ENCODE data around the gene ZNF654. TPM values are rescaled to one million over a fixed set of nuclear protein-coding genes. Genes with fewer than 3 reads are reported as not detected.

Gene ZNF654
- total RNA-seq, 2 donors from 2014 or later = 12.5 to 18.1 TPM

DNA sequence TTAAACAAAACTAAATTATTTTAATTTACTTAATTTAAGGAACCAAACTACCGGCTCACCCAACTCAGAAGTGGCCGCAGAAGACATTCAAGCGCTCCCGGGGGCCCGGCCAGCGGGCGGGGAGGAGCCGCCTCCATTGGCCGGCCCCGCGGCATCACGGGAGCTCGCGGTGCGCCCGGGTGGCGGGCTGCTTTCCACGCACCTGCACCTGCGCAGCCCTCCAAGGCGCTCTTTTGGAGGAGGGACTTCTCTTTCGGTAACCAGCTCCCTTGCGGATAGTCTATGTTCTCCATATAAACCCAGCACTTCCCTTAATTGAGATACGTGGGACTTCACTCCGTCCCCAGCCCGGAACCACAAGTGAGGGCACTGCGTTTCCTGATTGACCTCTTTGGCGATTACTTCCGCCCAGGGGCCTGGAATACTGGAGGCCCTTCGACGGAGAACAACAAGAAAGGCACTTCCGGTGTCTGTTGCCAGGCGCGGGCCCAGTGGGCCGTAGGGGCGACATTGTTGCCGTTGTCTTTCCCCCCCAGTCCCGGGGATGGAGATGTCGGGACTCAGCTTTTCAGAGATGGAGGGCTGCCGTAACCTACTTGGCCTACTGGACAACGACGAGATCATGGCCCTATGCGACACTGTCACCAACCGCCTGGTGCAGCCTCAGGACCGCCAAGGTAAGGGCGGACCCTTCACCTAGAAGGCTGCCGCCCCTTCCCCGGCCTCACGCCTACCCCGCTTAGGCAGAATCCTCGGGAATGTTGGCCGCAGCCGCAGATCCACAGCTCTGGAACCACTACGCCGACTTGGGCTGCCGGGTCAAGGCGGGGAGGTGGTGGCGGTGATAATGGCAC is 90.7 kb downstream of the ZNF654 start, which contains the start of gene C3orf38:
Gene C3orf38 (plus strand): TSS at position 451 of the 854 bp plus-strand sequence. CDS start 94 bp downstream, at position 545.
- Histone ChIP-seq H3K27me3 (replicated peaks; ENCODE audit: insufficient read depth) (no peaks in the 10 kb centered on the region), H3K4me3 (peak within 1 kb of the TSS; percentile 73), H3K36me3 (no peaks in the 10 kb centered on the region), H3K27ac (peak within 1 kb of the TSS; percentile 93), H3K9me3 (no peaks in the 10 kb centered on the region), H3K4me1 (replicated peaks) (no peaks in the 10 kb centered on the region)
- TF ChIP-seq, protein P1, sequence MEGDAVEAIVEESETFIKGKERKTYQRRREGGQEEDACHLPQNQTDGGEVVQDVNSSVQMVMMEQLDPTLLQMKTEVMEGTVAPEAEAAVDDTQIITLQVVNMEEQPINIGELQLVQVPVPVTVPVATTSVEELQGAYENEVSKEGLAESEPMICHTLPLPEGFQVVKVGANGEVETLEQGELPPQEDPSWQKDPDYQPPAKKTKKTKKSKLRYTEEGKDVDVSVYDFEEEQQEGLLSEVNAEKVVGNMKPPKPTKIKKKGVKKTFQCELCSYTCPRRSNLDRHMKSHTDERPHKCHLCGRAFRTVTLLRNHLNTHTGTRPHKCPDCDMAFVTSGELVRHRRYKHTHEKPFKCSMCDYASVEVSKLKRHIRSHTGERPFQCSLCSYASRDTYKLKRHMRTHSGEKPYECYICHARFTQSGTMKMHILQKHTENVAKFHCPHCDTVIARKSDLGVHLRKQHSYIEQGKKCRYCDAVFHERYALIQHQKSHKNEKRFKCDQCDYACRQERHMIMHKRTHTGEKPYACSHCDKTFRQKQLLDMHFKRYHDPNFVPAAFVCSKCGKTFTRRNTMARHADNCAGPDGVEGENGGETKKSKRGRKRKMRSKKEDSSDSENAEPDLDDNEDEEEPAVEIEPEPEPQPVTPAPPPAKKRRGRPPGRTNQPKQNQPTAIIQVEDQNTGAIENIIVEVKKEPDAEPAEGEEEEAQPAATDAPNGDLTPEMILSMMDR (IDR thresholded peaks at IDR 0.05) = peak in 1 of 4 experiments; percentile 17
- peak; percentile 79 for TF ChIP-seq POLR2AphosphoS5 (IDR thresholded peaks at IDR 0.05)
- TF ChIP-seq POLR2A (IDR thresholded peaks at IDR 0.05) = peak; percentile 41
- peak; percentile 84 for DNase-seq (ENCODE audit: low spot score)
- intact Hi-C loops (cut with DNase I) = loop anchor here (1.0 kb wide), 1 partner anchor 90 kb away; the partner anchor contains the start of genes CGGBP1 and ZNF654
- WGBS = under 1% methylated on average over 57 of the region's 57 CpGs

DNA sequence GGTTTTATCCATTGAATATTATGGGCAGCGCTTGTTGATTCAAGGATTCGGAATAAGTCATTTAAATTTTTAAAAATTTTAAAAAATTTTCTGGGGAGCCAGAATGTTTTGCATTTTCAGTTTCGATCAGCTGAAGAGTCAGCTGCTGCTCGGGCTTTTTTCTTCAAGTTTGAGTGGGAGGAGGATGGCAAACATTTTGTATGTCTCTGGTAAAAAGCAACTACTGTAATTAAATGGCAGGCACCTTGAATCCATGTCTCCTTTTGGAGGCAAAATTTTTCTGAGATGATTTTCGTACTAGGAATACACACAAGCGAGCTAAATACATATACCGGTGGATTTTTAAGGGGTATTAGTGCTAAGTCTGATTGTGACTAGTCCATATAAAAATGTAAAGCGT is 91.3 kb downstream of the ZNF654 start:
- Histone ChIP-seq H3K4me1 (replicated peaks) (no peaks in the 10 kb centered on the region), H3K4me3 (peak overlapping the region; percentile 73), H3K36me3 (no peaks in the 10 kb centered on the region), H3K27ac (peak overlapping the region; percentile 93), H3K27me3 (replicated peaks; ENCODE audit: insufficient read depth) (no peaks in the 10 kb centered on the region), H3K9me3 (no peaks in the 10 kb centered on the region)
- DNase-seq (ENCODE audit: low spot score) = no peak
- 2% methylated on average over 8 of the region's 8 CpGs for WGBS
- intact Hi-C loops (cut with DNase I) = no loop called here
- TF ChIP-seq POLR2AphosphoS5 (IDR thresholded peaks at IDR 0.05) = no peak
- TF ChIP-seq, protein P1 (IDR thresholded peaks at IDR 0.05) = no peak
- no peak for TF ChIP-seq POLR2A (IDR thresholded peaks at IDR 0.05)

DNA sequence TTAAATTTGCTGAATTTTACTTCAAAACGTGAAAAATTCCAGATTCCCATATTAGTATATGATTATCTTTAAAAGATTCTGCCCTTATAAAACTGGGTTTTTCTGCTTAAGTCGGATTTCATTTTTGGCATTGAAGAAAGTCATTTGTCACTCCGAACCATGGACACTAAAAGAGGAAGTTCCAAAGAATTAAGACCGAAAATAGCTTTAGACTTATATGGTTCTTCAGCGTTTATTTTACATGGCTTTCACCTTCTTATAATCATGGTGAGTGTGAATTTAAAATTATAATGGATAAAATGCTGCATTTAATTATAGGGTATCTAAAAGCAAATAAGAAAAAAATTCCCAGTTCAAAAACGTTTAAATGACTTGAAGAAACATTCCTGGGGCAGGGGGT is 91.8 kb downstream of the ZNF654 start:
- intact Hi-C loops (cut with DNase I) = no loop called here
- no peaks in the 10 kb centered on the region for H3K9me3 ChIP-seq
- DNase-seq (ENCODE audit: low spot score) = no peak
- TF ChIP-seq POLR2AphosphoS5 (IDR thresholded peaks at IDR 0.05) (no peak), POLR2A (IDR thresholded peaks at IDR 0.05) (no peak)
- TF ChIP-seq, protein P1 (IDR thresholded peaks at IDR 0.05) = no peak
- H3K27ac ChIP-seq = peak overlapping the region; percentile 93
- 1% methylated on average over 6 of the region's 6 CpGs for WGBS
- no peaks in the 10 kb centered on the region for H3K4me1 ChIP-seq (replicated peaks)
- peak overlapping the region; percentile 73 for H3K4me3 ChIP-seq
- H3K36me3 ChIP-seq = peaks cover 0 to 2% of the 10 kb centered on the region in 2 donors
- H3K27me3 ChIP-seq (replicated peaks; ENCODE audit: insufficient read depth) = no peaks in the 10 kb centered on the region

DNA sequence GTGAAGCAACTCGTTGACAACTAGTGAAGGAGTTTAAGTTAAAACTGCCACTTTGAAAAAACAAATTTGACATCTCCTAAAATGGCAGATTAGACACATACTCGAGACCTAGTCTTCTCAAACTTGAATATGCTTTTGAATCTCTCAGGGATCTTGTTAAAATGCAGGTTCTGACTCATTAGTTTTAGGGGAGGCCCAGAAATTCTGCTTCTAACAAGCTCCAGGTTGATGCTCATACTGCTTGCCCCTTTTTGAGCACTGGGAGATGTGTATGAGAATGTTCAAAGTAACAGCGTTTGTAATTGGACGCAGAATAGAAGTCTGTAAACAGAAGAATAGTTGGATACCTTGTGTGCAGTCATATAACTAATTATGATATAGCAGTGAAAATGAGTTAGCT is 92.3 kb downstream of the ZNF654 start:
- DNase-seq (ENCODE audit: low spot score) = no peak
- Histone ChIP-seq H3K27ac (no peak overlapping the region), H3K4me1 (replicated peaks) (no peaks in the 10 kb centered on the region), H3K36me3 (peaks cover 0 to 7% of the 10 kb centered on the region in 2 donors), H3K4me3 (peak overlapping the region; percentile 73), H3K27me3 (replicated peaks; ENCODE audit: insufficient read depth) (no peaks in the 10 kb centered on the region), H3K9me3 (no peaks in the 10 kb centered on the region)
- TF ChIP-seq POLR2AphosphoS5 (IDR thresholded peaks at IDR 0.05) = no peak
- TF ChIP-seq POLR2A (IDR thresholded peaks at IDR 0.05) = no peak
- 38% methylated on average over 4 of the region's 4 CpGs for WGBS
- intact Hi-C loops (cut with DNase I) = no loop called here

DNA sequence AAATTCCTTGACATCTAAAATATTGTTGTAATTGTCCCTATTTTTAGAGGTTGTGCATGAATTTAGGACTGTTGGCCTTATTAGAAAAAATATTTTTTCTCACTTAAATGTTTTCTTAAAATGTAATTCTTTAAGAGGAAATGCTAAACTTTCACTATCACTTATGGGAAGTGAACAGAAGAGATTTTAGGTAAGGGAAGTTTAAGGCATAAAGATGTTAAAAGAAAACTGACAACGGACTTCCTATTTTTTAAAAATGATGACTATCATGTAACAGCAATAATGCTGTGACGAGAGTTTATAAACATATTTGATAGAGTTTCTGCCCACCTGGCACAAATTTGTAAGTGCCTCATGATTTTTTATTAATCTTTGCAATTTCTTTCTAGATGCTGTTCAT is 93.8 kb downstream of the ZNF654 start:
- Histone ChIP-seq H3K4me3 (no peak overlapping the region), H3K4me1 (replicated peaks) (no peaks in the 10 kb centered on the region), H3K9me3 (no peaks in the 10 kb centered on the region), H3K27ac (no peak overlapping the region), H3K36me3 (peaks cover 0 to 7% of the 10 kb centered on the region in 2 donors), H3K27me3 (replicated peaks; ENCODE audit: insufficient read depth) (no peaks in the 10 kb centered on the region)
- TF ChIP-seq POLR2AphosphoS5 (IDR thresholded peaks at IDR 0.05) = no peak
- TF ChIP-seq, protein P1 (IDR thresholded peaks at IDR 0.05) = no peak
- TF ChIP-seq POLR2A (IDR thresholded peaks at IDR 0.05) = no peak
- 80% methylated on average over 2 of the region's 2 CpGs for WGBS
- DNase-seq (ENCODE audit: low spot score) = no peak
- intact Hi-C loops (cut with DNase I) = no loop called here

All from prostate gland (tissue), 2 donors.